Natural killer cell treated with Interleukin-12 subunit alpha and Interleukin-12 subunit beta and Interleukin-15 and Interleukin-18, amount 100 ng/mL, for 72 hours (primary cell): ENCODE measurements around the gene HVCN1. TPM values are rescaled to one million over a fixed set of nuclear protein-coding genes. Genes with fewer than 3 reads are reported as not detected.
A peak's percentile ranks its signal among the peaks of the same experiment; 100 is the strongest.
"Not testable (repeated sequence)": the region's sequence is repeated elsewhere in the genome, so short reads cannot be mapped to it uniquely, and the experiment has no call there.

Experiments
- ATAC-seq, 2 donors: fragments of 150-1000 bp; cut with Tn5 transposase in 1 of 2; sonication (Bioruptor Pico), chemical (Tn5 transposase) in 1 of 2; 2 replicates each; pipeline ENCODE4 v1.10.0; 2021
- DNase-seq: peaks from one replicate; pipeline ENCODE4 v3.0.0; 2022; ENCODE audit warnings: low spot score
- H3K27ac Mint-ChIP-seq, 2 donors: 1 replicate in 1 of 2; 2 replicates in 1 of 2; pipeline ENCODE4 v1.8.0; 2022; ENCODE audit warnings: mixed read lengths in 2 of 2, mild to moderate bottlenecking in 1 of 2, moderate library complexity in 1 of 2
- H3K27me3 Mint-ChIP-seq, 2 donors: 1 replicate in 1 of 2; 2 replicates in 1 of 2; pipeline ENCODE4 v1.8.0; 2022; ENCODE audit warnings: mixed read lengths in 2 of 2
- H3K36me3 Mint-ChIP-seq: one replicate; pipeline ENCODE4 v1.8.0; 2022; ENCODE audit warnings: mixed read lengths
- H3K4me1 Mint-ChIP-seq, 2 donors: 1 replicate in 1 of 2; 2 replicates in 1 of 2; pipeline ENCODE4 v1.8.0; 2022; ENCODE audit warnings: low read depth in 2 of 2, mixed read lengths in 2 of 2, mild to moderate bottlenecking in 1 of 2
- H3K4me3 Mint-ChIP-seq: one replicate; pipeline ENCODE4 v1.8.0; 2022; ENCODE audit warnings: mixed read lengths
- H3K9me3 Mint-ChIP-seq: 2 replicates; pipeline ENCODE4 v1.8.0; 2022; ENCODE audit warnings: mixed read lengths
- total RNA-seq, 2 donors: library from RNA; stranded (reverse); gene quantifications; one replicate each; pipeline ENCODE4 v1.2.3, GENCODE V29; 2022

The HVCN1 gene
- total RNA-seq, 2 donors from 2014 or later = 1.00 to 3.3 TPM

DNA sequence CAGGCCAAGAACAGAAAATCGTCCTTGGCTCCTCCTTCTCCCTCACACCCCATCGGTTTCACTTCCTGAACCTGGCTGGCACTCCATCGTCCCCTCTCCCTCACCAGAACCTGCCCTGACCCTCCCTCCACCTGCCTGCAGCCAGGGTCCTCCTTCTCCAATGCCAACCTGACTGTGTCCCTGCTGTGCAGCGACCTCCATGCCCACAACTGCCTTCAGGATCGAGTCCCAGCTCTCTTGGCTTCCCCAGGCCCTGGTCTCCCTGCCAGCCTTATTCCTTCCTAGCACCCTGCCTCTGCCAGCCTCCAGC, 19.8 kb downstream of the HVCN1 start:
- H3K27me3 Mint-ChIP-seq = no peaks in the 10 kb centered on the region
- H3K4me1 Mint-ChIP-seq = peaks cover 25 to 31% of the 10 kb centered on the region in 2 donors
- DNase-seq = no peak
- H3K36me3 Mint-ChIP-seq = peaks cover 18% of the 10 kb centered on the region
- ATAC-seq = peak in 1 of 2 donors; percentile 5
- H3K4me3 Mint-ChIP-seq = peak overlapping the region; percentile 51
- H3K27ac Mint-ChIP-seq = peak overlapping the region; percentile 27 to 81
- H3K9me3 Mint-ChIP-seq = no peaks in the 10 kb centered on the region

DNA sequence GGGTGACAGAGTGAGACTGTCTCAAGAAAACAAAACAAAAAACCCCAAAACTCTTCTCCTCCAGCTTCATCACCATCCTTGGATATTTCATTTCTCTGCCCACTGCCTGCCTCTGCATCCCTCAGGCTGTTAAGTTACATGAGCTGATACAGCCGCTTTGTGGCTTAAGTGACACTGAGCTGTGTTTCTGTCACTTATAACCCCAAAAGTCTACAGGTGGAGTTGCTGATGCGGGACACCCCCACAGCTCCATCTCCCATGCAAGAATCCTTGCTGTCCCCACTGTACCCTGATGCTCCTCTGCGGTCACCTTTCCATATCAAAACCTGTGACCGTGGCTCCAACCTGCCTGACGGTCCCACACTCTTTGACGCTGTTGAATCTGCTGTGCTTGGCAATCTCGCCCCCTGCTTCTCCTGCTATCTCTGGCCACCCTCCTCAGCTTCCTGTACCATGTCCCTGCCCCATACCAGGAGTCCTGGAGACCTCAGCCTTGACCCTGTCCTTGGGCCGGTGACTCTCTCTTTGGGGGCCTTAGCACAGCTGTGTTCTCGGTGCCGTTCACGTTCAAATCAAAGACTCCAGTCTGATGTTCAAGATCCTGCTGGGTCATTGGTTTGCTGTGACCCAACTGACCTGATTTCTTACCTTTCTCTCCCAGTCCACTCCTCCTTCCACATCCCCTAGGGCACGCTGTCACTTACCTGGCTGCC, 20.3 kb downstream of the HVCN1 start:
- H3K27me3 Mint-ChIP-seq = no peaks in the 10 kb centered on the region
- peaks cover 23 to 26% of the 10 kb centered on the region in 2 donors for H3K4me1 Mint-ChIP-seq
- peaks cover 22% of the 10 kb centered on the region for H3K36me3 Mint-ChIP-seq
- peak overlapping the region; percentile 27 to 81 for H3K27ac Mint-ChIP-seq
- peak overlapping the region; percentile 51 for H3K4me3 Mint-ChIP-seq
- no peak for DNase-seq
- no peaks in the 10 kb centered on the region for H3K9me3 Mint-ChIP-seq
- peak in 1 of 2 donors; percentile 49 for ATAC-seq

DNA sequence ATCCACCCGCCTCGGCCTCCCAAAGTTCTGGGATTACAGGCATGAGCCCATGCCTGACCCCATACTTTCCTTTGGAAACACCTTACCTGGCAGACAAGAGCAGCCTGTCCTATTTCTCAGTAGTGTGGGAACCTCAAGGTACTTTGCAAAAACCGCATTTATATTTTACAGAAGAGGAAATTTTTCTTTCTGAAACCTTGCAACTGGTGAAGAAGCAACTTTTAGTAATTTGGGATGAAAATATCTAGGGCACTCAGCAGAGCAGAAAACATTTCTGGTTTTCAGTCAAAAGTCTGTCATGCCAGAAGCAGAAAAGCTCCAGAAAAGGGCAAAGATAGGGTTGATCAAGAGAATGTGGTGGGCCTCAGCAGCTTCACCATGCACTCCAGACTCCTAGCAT, 21.2 kb downstream of the HVCN1 start:
- Mint-ChIP-seq H3K9me3 (no peaks in the 10 kb centered on the region), H3K4me3 (no peak overlapping the region), H3K27me3 (no peaks in the 10 kb centered on the region), H3K4me1 (peaks cover 26 to 27% of the 10 kb centered on the region in 2 donors), H3K36me3 (peaks cover 22% of the 10 kb centered on the region), H3K27ac (peak overlapping the region in 1 of 2 donors; percentile 16)
- DNase-seq (no peak), ATAC-seq (no peak)

DNA sequence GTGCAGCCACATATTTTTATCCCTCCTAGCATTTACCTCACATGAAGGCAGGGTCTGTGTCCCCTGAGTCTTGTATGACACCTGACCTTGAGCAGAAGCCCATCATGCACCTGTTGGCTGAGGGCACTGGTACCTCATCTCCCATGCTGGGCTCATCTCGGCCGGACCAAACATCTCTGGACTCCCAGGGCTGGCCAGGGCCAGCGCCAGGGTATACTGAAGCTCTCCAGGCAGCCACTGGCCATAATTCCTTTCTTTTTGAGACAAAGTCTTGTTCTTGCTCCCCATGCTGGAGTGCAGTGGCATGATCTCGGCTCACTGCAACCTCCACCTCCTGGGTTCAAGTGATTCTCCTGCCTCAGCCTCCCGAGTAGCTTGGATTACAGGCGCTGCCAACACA, 22.0 kb downstream of the HVCN1 start:
- no peak for ATAC-seq
- Mint-ChIP-seq H3K4me3 (no peak overlapping the region), H3K27ac (no peak overlapping the region), H3K4me1 (peaks cover 32 to 34% of the 10 kb centered on the region in 2 donors), H3K36me3 (peaks cover 22% of the 10 kb centered on the region), H3K9me3 (no peaks in the 10 kb centered on the region), H3K27me3 (no peaks in the 10 kb centered on the region)
- DNase-seq = no peak

DNA sequence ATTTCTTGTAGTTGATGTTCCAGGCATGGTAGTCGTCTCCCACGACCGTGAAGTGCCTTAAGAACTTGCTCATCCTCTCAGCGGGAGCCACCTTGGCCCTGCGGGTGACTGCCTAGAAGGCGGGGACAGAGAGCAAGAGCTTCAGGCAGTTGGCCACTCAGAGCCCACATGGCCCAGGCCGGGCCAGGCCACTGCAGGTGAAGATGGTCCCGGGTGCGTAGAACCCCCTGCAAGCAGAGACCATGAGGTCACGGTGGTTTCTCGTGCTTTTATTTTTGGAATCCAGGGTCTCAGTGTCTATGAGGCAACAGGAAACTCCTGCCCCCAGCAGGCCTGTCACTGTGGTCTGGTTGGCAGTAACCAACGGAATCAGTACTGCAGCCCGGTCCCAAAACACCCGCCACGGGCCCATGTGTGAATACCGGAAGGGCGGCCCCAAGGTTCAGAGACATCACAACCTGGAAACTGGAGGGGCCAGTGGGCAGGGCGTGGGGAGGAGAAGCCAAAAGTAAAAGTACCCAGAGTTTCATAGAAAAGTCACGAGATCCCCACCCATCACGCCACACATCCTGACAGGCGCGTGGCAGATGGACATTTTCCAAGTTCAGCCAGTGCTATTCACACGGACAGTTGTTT, 27.5 kb downstream of the HVCN1 start:
- Mint-ChIP-seq H3K36me3 (peaks cover 16% of the 10 kb centered on the region), H3K27me3 (no peaks in the 10 kb centered on the region), H3K27ac (peak overlapping the region; percentile 89 to 96), H3K4me3 (peak overlapping the region; percentile 89), H3K4me1 (peaks cover 26 to 28% of the 10 kb centered on the region in 2 donors), H3K9me3 (no peaks in the 10 kb centered on the region)
- ATAC-seq (peak; percentile 92), DNase-seq (peak; percentile 88)

DNA sequence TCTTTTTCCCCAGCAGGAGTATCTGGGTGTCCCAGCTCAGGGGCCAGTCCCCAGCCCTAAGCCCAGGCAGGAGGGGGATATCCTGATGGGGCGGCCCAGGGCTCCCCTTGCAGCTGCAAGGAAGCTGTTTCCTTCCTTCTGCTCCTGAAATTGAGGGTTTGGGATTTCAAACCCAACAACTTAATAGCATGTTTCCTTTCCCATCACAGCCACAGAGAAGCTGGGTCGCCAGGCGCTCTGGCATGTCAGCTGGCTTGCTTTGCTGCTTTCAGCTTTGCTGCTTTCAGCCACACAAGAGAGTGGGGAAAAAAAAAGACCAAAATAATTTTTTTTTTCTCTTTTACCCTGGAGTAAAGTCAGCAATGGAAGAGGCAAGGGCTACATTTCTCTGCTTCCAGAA, 30.0 kb downstream of the HVCN1 start:
- Mint-ChIP-seq H3K4me3 (no peak overlapping the region), H3K36me3 (peaks cover under 1% of the 10 kb centered on the region), H3K27ac (peak overlapping the region in 1 of 2 donors; percentile 67), H3K4me1 (peaks cover 31 to 32% of the 10 kb centered on the region in 2 donors), H3K27me3 (no peaks in the 10 kb centered on the region), H3K9me3 (no peaks in the 10 kb centered on the region)
- DNase-seq (no peak), ATAC-seq (no peak)

DNA sequence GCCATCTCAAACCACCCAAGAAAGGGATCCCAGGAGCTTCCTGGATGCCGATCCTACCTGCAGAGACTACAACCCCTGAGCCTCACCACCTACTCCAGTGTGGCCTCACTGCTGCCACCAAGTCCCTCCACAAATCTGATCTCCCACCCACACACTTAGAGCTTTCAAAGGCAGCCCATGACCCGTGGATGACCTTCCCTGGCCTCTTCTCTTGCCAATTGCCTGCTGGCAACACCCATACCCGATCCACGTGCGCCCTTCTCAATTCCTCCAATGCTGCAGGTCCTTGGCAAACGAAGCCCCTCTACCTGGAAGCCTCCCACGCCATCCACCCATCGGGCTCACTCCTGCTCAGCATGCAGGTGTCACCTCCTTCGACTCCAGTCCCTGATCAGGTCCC, 30.7 kb downstream of the HVCN1 start:
- no peak for DNase-seq
- H3K27me3 Mint-ChIP-seq = no peaks in the 10 kb centered on the region
- H3K4me1 Mint-ChIP-seq = peaks cover 31 to 35% of the 10 kb centered on the region in 2 donors
- no peaks in the 10 kb centered on the region for H3K36me3 Mint-ChIP-seq
- H3K4me3 Mint-ChIP-seq = no peak overlapping the region
- ATAC-seq = no peak
- H3K27ac Mint-ChIP-seq = peak overlapping the region; percentile 16 to 67
- no peaks in the 10 kb centered on the region for H3K9me3 Mint-ChIP-seq

DNA sequence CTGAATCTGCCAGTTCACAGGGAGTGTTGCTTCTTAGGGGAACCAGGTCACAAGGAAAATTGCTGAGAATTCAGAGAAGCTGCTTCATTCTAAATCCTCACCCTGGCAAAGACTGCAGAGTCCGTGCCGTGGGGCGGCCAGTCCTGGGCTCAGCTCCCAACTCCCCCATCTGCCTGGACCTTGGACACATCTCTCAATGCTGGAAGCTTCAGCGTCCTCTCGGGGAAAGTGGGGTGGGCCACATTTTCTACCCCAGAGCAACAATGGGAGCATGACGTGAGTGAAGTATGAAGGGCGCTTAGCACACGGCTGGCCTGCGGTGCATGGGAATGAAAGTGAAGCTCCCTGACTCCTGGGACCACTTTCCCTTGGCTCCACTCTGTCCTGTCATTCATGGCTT, 31.2 kb downstream of the HVCN1 start:
- ATAC-seq = no peak
- Mint-ChIP-seq H3K4me1 (peaks cover 28 to 32% of the 10 kb centered on the region in 2 donors), H3K27me3 (no peaks in the 10 kb centered on the region), H3K9me3 (no peaks in the 10 kb centered on the region), H3K36me3 (no peaks in the 10 kb centered on the region), H3K27ac (peak overlapping the region; percentile 16 to 67), H3K4me3 (no peak overlapping the region)
- no peak for DNase-seq

DNA sequence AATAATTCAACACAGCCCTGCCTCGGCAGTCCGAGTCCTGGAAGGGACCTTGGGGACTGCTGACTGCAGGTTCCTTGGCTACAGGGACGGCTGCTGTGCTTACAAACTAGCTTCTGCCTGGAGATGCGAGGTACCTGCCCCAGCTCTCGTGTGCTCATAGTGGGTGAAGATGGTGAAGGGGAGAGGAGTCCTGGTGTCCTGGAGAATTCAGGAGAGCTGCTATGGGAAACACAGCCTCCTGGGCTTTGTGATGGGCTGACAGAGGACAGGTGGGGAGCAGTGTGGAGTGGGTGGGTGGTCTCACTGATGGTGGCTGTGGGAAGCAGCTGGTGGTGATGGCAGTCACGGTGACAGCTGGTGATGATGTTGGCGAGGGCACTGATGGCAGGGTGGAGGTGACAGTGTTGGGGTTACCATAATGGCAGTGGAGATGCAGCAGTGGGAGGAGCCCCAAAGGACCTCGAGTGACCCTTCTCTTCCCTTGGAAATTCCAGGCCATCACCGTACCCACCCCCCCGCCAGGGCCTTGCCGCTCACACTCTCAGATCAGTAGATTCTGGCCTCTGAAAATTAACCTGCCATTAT, 32.8 kb downstream of the HVCN1 start:
- no peaks in the 10 kb centered on the region for H3K9me3 Mint-ChIP-seq
- H3K36me3 Mint-ChIP-seq = no peaks in the 10 kb centered on the region
- H3K27ac Mint-ChIP-seq = no peak overlapping the region
- no peak for DNase-seq
- ATAC-seq = no peak
- H3K27me3 Mint-ChIP-seq = no peaks in the 10 kb centered on the region
- H3K4me3 Mint-ChIP-seq = no peak overlapping the region
- peaks cover 12 to 22% of the 10 kb centered on the region in 2 donors for H3K4me1 Mint-ChIP-seq

DNA sequence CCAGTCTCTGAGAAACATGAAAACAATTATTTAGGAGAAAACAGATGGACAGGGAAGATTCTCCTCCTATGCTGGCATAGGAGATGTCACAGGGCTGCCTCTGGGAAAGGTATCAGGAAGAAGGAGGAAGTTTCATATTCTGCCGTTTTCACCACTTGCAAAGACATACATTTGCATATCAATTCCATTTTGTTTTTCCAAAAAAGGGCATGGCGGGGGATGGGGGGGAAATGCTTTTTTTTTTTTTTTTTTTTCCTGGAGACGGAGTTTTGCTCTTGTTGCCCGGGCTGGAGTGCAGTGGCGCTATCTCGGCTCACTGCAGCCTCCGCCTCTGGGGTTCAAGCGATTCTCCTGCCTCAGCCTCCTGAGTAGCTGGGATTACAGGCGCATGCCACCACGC, 34.7 kb downstream of the HVCN1 start:
- not testable (repeated sequence) for ATAC-seq
- H3K27ac Mint-ChIP-seq = peak overlapping the region in 1 of 2 donors; percentile 17

DNA sequence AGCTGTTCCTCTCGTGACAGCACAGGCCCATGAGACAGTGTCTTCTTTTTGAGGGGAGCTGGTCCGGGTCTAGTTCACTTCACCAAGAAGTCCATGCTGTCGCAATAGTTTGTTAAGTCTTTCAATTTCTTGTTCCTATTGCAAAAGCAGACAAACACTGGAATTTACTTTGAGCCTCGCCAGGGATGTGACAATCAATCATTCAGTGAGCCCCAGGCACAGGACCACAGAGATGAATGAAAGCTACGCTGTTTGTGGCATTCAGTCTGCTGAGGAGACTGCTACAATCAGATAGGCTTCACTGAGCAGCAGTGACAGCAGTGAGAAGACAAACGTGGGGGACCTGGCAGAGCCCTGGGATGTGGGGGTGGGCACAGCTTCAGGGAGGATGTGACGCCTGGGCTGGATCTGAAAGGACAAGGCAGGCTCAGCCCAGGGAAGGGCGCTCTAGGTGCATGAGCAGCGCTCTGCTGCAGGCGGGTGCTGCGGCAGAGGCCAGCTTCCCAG, 39.5 kb downstream of the HVCN1 start:
- no peaks in the 10 kb centered on the region for H3K27me3 Mint-ChIP-seq
- peaks cover 4% of the 10 kb centered on the region for H3K36me3 Mint-ChIP-seq
- no peaks in the 10 kb centered on the region for H3K9me3 Mint-ChIP-seq
- ATAC-seq (no peak), DNase-seq (no peak)
- H3K4me3 Mint-ChIP-seq = no peak overlapping the region
- peaks cover 0 to 6% of the 10 kb centered on the region in 2 donors for H3K4me1 Mint-ChIP-seq
- H3K27ac Mint-ChIP-seq = no peak overlapping the region

More for the DNA sequence above, 34.7 kb downstream of the HVCN1 start:
- not testable (repeated sequence) for H3K27me3 Mint-ChIP-seq, H3K36me3 Mint-ChIP-seq, DNase-seq, H3K4me3 Mint-ChIP-seq, H3K9me3 Mint-ChIP-seq
- H3K4me1 Mint-ChIP-seq = peaks cover 6 to 16% of the 10 kb centered on the region in 2 donors

DNA sequence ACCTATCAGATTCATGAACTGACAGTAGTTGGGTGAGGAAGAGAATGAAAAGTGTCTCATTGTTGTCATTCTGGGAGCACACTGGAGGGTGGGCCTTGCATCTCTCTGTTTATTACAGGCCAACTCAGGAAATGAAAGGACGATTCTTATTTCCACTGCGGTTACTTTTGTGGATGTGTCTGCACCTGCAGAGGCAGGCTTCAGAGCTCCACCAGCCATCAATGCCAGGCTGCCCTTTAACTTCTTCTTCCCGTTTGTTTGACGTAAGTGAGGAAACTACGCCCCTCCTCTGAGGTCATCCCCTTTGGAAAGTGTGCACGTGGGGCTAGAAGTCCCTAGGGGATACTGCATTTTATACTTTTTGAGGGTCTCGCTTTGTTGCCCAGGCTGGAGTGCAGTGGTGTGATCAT, 41.3 kb downstream of the HVCN1 start:
- H3K4me3 Mint-ChIP-seq = no peak overlapping the region
- peaks cover 0 to 3% of the 10 kb centered on the region in 2 donors for H3K4me1 Mint-ChIP-seq
- ATAC-seq (no peak), DNase-seq (no peak)
- H3K9me3 Mint-ChIP-seq = no peaks in the 10 kb centered on the region
- H3K36me3 Mint-ChIP-seq = peaks cover 4% of the 10 kb centered on the region
- H3K27me3 Mint-ChIP-seq = no peaks in the 10 kb centered on the region
- H3K27ac Mint-ChIP-seq = no peak overlapping the region

DNA sequence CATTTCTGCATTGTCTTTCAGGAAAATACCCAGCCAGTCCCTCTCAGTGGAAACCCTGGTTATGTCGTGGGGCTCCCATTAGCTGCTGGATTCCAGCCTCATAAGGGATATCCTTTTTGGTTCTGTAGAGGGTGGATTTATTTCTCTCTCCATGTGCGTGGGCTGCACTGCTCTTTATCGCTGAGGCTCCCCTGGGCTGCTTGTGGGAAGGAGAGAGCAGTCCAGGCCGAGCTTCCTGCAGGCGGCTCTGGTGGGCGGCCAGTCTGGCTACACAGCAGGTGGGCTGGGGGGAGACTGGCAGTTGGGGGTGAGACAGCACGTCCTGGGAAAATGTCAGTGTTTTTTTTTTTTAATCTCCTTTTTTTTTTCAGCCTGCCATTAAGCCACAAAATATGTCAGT, 47.4 kb downstream of the HVCN1 start:
- Mint-ChIP-seq H3K4me1 (no peaks in the 10 kb centered on the region), H3K4me3 (no peak overlapping the region), H3K9me3 (no peaks in the 10 kb centered on the region), H3K36me3 (no peaks in the 10 kb centered on the region), H3K27me3 (no peaks in the 10 kb centered on the region), H3K27ac (no peak overlapping the region)
- DNase-seq (no peak), ATAC-seq (no peak)
